ENCODE measurements around the gene PTGIS. TPM values are rescaled to one million over a fixed set of nuclear protein-coding genes. Genes with fewer than 3 reads are reported as not detected.
"Not testable (repeated sequence)": the region's sequence is repeated elsewhere in the genome, so short reads cannot be mapped to it uniquely, and the experiment has no call there.

The PTGIS gene
- total RNA-seq, 2 experiments from 2014 or later, result 1.9 to 2.5 TPM

GRCh38 chr20:49564991-49565390, 2.9 kb downstream of the PTGIS start:
- ATAC-seq; DNase-seq; H3K9me3 Mint-ChIP-seq (ENCODE audit: insufficient read depth); H3K4me3 Mint-ChIP-seq; H3K27ac Mint-ChIP-seq; H3K36me3 Mint-ChIP-seq (ENCODE audit: low read depth); POLR2A ChIA-PET: not testable (repeated sequence)
- Mint-ChIP-seq H3K27me3 (ENCODE audit: low read depth) (peaks cover 31% of the 10 kb centered on the region), H3K4me1 (ENCODE audit: low read depth) (peaks cover 27% of the 10 kb centered on the region)
- CTCF ChIA-PET, result interaction anchor here (1.0 to 2.9 kb wide), 4 partner anchors 14 to 280 kb away, joined by 3 to 10 read pairs (median 7); no protein-coding TSS in a partner anchor

GRCh38 chr20:49563015-49563980, 4.6 kb downstream of the PTGIS start:
- peaks cover 9% of the 10 kb centered on the region for H3K36me3 Mint-ChIP-seq (ENCODE audit: low read depth)
- ATAC-seq (no peak), DNase-seq (no peak)
- peaks cover 4% of the 10 kb centered on the region for H3K9me3 Mint-ChIP-seq (ENCODE audit: insufficient read depth)
- peaks cover 11% of the 10 kb centered on the region for H3K4me1 Mint-ChIP-seq (ENCODE audit: low read depth)
- H3K4me3 Mint-ChIP-seq, result no peak overlapping the region
- H3K27ac Mint-ChIP-seq, result no peak overlapping the region
- peaks cover 27% of the 10 kb centered on the region for H3K27me3 Mint-ChIP-seq (ENCODE audit: low read depth)
- CTCF ChIA-PET, result interaction anchor here (1.0 kb wide), 1 partner anchor 45 kb away, joined by 4 read pairs; no protein-coding TSS in a partner anchor
- POLR2A ChIA-PET, result no interaction called here

GRCh38 chr20:49562311-49563014, 5.5 kb downstream of the PTGIS start:
- DNase-seq, result no peak
- peaks cover 4% of the 10 kb centered on the region for H3K9me3 Mint-ChIP-seq (ENCODE audit: insufficient read depth)
- ChIA-PET POLR2A (interaction anchor here (0.6 to 1.1 kb wide), 2 partner anchors 33 to 915 kb away, joined by 3 to 4 read pairs; no protein-coding TSS in a partner anchor), CTCF (interaction anchor here (1.0 kb wide), 1 partner anchor 46 kb away, joined by 3 to 4 read pairs; no protein-coding TSS in a partner anchor)
- H3K27ac Mint-ChIP-seq, result no peak overlapping the region
- no peak overlapping the region for H3K4me3 Mint-ChIP-seq
- H3K27me3 Mint-ChIP-seq (ENCODE audit: low read depth), result peaks cover 33% of the 10 kb centered on the region
- H3K36me3 Mint-ChIP-seq (ENCODE audit: low read depth), result peaks cover 12% of the 10 kb centered on the region
- ATAC-seq, result no peak
- H3K4me1 Mint-ChIP-seq (ENCODE audit: low read depth), result peaks cover 13% of the 10 kb centered on the region

GRCh38 chr20:49561806-49562205, 6.1 kb downstream of the PTGIS start:
- POLR2A ChIA-PET, result interaction anchor here (0.6 to 1.1 kb wide), 2 partner anchors 34 to 914 kb away, joined by 3 to 4 read pairs; no protein-coding TSS in a partner anchor
- DNase-seq (no peak), ATAC-seq (no peak)
- peaks cover 14% of the 10 kb centered on the region for H3K36me3 Mint-ChIP-seq (ENCODE audit: low read depth)
- H3K27me3 Mint-ChIP-seq (ENCODE audit: low read depth), result peaks cover 36% of the 10 kb centered on the region
- peaks cover 13% of the 10 kb centered on the region for H3K4me1 Mint-ChIP-seq (ENCODE audit: low read depth)
- no peak overlapping the region for H3K27ac Mint-ChIP-seq
- H3K4me3 Mint-ChIP-seq, result no peak overlapping the region
- CTCF ChIA-PET, result interaction anchor here (0.7 to 1.0 kb wide), 2 partner anchors 25 to 47 kb away, joined by 3 read pairs; no protein-coding TSS in a partner anchor
- H3K9me3 Mint-ChIP-seq (ENCODE audit: insufficient read depth), result peaks cover 7% of the 10 kb centered on the region

- POLR2A ChIA-PET, result interaction anchor here (1.1 kb wide), 1 partner anchor 34 kb away, joined by 4 read pairs; no protein-coding TSS in a partner anchor
Measured at GRCh38 chr20:49561256-49561655, 6.7 kb downstream of the PTGIS start.

GRCh38 chr20:49560646-49561045, 7.3 kb downstream of the PTGIS start:
- Mint-ChIP-seq H3K27ac (no peak overlapping the region), H3K4me3 (no peak overlapping the region), H3K9me3 (ENCODE audit: insufficient read depth) (peaks cover 17% of the 10 kb centered on the region), H3K36me3 (ENCODE audit: low read depth) (peaks cover 17% of the 10 kb centered on the region), H3K27me3 (ENCODE audit: low read depth) (peaks cover 32% of the 10 kb centered on the region), H3K4me1 (ENCODE audit: low read depth) (peaks cover 13% of the 10 kb centered on the region)
- ATAC-seq (no peak), DNase-seq (no peak)
- CTCF ChIA-PET, result no interaction called here
- POLR2A ChIA-PET, result no interaction called here

More at GRCh38 chr20:49561256-49561655, 6.7 kb downstream of the PTGIS start:
- Mint-ChIP-seq H3K4me3 (no peak overlapping the region), H3K36me3 (ENCODE audit: low read depth) (peaks cover 17% of the 10 kb centered on the region), H3K27me3 (ENCODE audit: low read depth) (peaks cover 34% of the 10 kb centered on the region), H3K4me1 (ENCODE audit: low read depth) (peaks cover 13% of the 10 kb centered on the region), H3K27ac (no peak overlapping the region), H3K9me3 (ENCODE audit: insufficient read depth) (peaks cover 11% of the 10 kb centered on the region)
- no peak for DNase-seq
- ATAC-seq, result no peak
- CTCF ChIA-PET, result interaction anchor here (0.7 to 1.0 kb wide), 2 partner anchors 25 to 47 kb away, joined by 3 read pairs; no protein-coding TSS in a partner anchor

GRCh38 chr20:49560186-49560585, 7.8 kb downstream of the PTGIS start:
- Mint-ChIP-seq H3K9me3 (ENCODE audit: insufficient read depth) (peaks cover 19% of the 10 kb centered on the region), H3K27me3 (ENCODE audit: low read depth) (peaks cover 31% of the 10 kb centered on the region), H3K27ac (no peak overlapping the region), H3K4me3 (no peak overlapping the region), H3K36me3 (ENCODE audit: low read depth) (peaks cover 19% of the 10 kb centered on the region), H3K4me1 (ENCODE audit: low read depth) (peaks cover 13% of the 10 kb centered on the region)
- no peak for ATAC-seq
- POLR2A ChIA-PET, result no interaction called here
- CTCF ChIA-PET, result no interaction called here
- no peak for DNase-seq

GRCh38 chr20:49559411-49560081, 8.4 kb downstream of the PTGIS start:
- no peak overlapping the region for H3K4me3 Mint-ChIP-seq
- DNase-seq (no peak), ATAC-seq (no peak)
- H3K9me3 Mint-ChIP-seq (ENCODE audit: insufficient read depth), result peaks cover 19% of the 10 kb centered on the region
- peaks cover 19% of the 10 kb centered on the region for H3K36me3 Mint-ChIP-seq (ENCODE audit: low read depth)
- H3K27me3 Mint-ChIP-seq (ENCODE audit: low read depth), result peaks cover 31% of the 10 kb centered on the region
- no peak overlapping the region for H3K27ac Mint-ChIP-seq
- POLR2A ChIA-PET, result no interaction called here
- peaks cover 13% of the 10 kb centered on the region for H3K4me1 Mint-ChIP-seq (ENCODE audit: low read depth)
- CTCF ChIA-PET, result no interaction called here

GRCh38 chr20:49558826-49559225, 9.1 kb downstream of the PTGIS start:
- peaks cover 13% of the 10 kb centered on the region for H3K4me1 Mint-ChIP-seq (ENCODE audit: low read depth)
- ChIA-PET POLR2A (no interaction called here), CTCF (no interaction called here)
- no peak overlapping the region for H3K27ac Mint-ChIP-seq
- peaks cover 19% of the 10 kb centered on the region for H3K9me3 Mint-ChIP-seq (ENCODE audit: insufficient read depth)
- peaks cover 33% of the 10 kb centered on the region for H3K27me3 Mint-ChIP-seq (ENCODE audit: low read depth)
- H3K4me3 Mint-ChIP-seq, result no peak overlapping the region
- DNase-seq, result no peak
- peaks cover 19% of the 10 kb centered on the region for H3K36me3 Mint-ChIP-seq (ENCODE audit: low read depth)
- ATAC-seq, result no peak

- H3K27me3 Mint-ChIP-seq (ENCODE audit: low read depth), result peaks cover 34% of the 10 kb centered on the region
Measured at GRCh38 chr20:49557449-49557848, 10.5 kb downstream of the PTGIS start.

GRCh38 chr20:49556621-49557020, 11.3 kb downstream of the PTGIS start:
- peaks cover 7% of the 10 kb centered on the region for H3K4me1 Mint-ChIP-seq (ENCODE audit: low read depth)
- peaks cover 16% of the 10 kb centered on the region for H3K9me3 Mint-ChIP-seq (ENCODE audit: insufficient read depth)
- H3K4me3 Mint-ChIP-seq, result no peak overlapping the region
- H3K27ac Mint-ChIP-seq, result no peak overlapping the region
- ChIA-PET CTCF (interaction anchor here (1.2 to 5.7 kb wide), 4 partner anchors 13 to 52 kb away, joined by 3 to 51 read pairs (median 5); no protein-coding TSS in a partner anchor), POLR2A (interaction anchor here (0.7 to 1.1 kb wide), 2 partner anchors 10 to 39 kb away, joined by 3 to 4 read pairs; no protein-coding TSS in a partner anchor)
- no peak for DNase-seq
- no peak for ATAC-seq
- peaks cover 13% of the 10 kb centered on the region for H3K36me3 Mint-ChIP-seq (ENCODE audit: low read depth)
- H3K27me3 Mint-ChIP-seq (ENCODE audit: low read depth), result peaks cover 36% of the 10 kb centered on the region

More at GRCh38 chr20:49557449-49557848, 10.5 kb downstream of the PTGIS start:
- peaks cover 4% of the 10 kb centered on the region for H3K4me1 Mint-ChIP-seq (ENCODE audit: low read depth)
- H3K4me3 Mint-ChIP-seq, result no peak overlapping the region
- CTCF ChIA-PET, result interaction anchor here (0.9 to 1.6 kb wide), 2 partner anchors 37 to 51 kb away, joined by 3 to 6 read pairs; no protein-coding TSS in a partner anchor
- H3K9me3 Mint-ChIP-seq (ENCODE audit: insufficient read depth), result peaks cover 16% of the 10 kb centered on the region
- no peak overlapping the region for H3K27ac Mint-ChIP-seq
- no peak for ATAC-seq
- DNase-seq, result no peak
- POLR2A ChIA-PET, result interaction anchor here (1.1 kb wide), 1 partner anchor 38 kb away, joined by 3 read pairs; no protein-coding TSS in a partner anchor
- peaks cover 13% of the 10 kb centered on the region for H3K36me3 Mint-ChIP-seq (ENCODE audit: low read depth)
